Measurements from ENCODE around the gene RPL27A.

The RPL27A gene

DNA sequence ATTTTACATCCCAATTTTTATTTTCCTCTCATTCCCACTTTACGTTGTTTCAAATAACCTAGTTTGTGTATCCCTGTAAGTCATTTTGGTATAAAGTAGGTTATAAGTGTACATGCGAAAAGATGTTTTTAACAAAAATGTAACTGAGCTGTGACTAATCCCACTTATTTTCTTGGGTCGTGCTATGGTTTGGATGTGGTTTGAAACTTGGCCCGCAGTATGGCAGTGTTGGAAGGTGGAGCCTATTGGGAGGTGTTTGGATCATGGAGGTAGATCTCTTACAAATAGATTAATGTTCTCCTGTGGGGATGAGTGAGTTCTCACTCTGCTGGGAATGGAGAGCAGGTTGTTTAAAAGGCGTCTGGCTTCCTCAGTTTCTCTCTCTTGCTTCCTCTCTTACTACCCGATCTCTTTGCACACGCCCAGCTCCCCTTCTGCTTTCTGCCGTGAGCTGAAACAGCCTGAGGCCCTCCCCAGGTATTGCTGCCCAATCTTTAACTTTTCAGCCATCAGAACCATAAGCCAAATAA, 7.2 kb downstream of the RPL27A start:
- H3K4me3 ChIP-seq (ENCODE audit: control insufficient read depth, low read depth, low read length): no peak overlapping the region
- TF ChIP-seq, protein P1, sequence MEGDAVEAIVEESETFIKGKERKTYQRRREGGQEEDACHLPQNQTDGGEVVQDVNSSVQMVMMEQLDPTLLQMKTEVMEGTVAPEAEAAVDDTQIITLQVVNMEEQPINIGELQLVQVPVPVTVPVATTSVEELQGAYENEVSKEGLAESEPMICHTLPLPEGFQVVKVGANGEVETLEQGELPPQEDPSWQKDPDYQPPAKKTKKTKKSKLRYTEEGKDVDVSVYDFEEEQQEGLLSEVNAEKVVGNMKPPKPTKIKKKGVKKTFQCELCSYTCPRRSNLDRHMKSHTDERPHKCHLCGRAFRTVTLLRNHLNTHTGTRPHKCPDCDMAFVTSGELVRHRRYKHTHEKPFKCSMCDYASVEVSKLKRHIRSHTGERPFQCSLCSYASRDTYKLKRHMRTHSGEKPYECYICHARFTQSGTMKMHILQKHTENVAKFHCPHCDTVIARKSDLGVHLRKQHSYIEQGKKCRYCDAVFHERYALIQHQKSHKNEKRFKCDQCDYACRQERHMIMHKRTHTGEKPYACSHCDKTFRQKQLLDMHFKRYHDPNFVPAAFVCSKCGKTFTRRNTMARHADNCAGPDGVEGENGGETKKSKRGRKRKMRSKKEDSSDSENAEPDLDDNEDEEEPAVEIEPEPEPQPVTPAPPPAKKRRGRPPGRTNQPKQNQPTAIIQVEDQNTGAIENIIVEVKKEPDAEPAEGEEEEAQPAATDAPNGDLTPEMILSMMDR (IDR thresholded peaks at IDR 0.05; ENCODE audit: control insufficient read depth, insufficient read depth, low read depth, low read length, missing control alignments): no peak
- no peak for DNase-seq (ENCODE audit: low read depth)

DNA sequence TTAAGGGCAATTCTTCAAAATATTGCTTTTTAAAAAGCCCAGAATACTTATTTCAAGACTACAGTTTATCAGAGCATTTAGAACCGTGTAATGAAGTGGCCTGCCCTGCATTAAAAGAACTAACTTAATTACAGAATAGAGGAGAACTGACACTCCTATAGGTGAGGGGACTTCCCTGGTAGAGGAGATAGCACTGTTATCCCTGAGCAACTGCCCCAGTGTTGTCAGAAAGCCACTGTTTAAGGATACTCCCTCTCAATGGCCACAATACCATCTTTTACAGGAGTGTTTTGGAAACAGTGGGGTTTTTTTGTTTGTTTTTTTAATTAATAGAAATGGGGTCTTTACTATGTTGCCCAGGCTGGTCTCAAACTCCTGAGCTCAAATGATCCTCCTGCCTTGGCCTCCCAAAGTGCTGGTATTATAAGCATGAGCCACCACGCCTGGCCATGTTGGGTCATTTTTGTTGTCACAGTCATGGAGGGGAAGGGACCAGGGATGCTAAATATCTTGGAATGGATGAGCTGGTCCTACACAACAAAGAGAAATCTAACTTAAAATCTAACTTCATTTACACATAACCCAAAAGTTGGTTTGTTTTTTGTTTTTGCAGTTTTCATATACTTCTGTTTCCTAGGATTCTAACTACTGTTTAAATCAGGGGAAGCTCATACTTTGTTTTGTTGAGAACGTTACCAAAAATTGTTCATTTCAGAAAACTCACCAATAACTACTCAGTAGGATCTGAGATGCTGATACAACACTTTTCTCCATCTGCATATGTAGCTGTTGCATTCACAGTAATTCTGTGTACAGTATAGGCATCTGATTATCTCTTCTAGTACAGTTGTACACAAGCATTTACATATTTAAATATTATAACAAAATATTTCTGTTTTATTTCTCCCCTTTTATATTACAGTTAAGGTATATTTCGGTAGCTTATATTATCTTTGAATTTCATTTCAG, 8.1 kb downstream of the RPL27A start:
- no peak for DNase-seq (ENCODE audit: low read depth)
- no peak overlapping the region for H3K4me3 ChIP-seq (ENCODE audit: control insufficient read depth, low read depth, low read length)
- TF ChIP-seq, protein P1 (IDR thresholded peaks at IDR 0.05; ENCODE audit: control insufficient read depth, insufficient read depth, low read depth, low read length, missing control alignments): no peak

DNA sequence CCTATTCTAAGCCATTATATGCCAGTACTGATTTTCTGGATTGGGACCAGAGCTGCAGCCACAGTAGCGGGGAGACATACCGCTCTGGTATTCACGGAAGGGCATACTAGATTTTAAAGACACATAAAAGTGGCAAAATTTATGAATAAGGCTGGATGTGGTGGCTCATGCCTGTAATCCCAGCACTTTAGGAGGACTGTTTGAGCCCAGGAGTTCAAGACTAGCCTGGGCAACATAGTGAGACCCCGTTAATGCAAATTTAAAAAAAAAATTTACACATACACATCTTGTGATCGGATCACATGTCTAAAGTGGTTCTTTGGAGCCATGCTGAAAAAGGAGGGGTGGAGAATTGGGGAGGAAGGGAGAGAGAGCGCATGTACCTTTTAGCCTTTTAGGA, 9.0 kb downstream of the RPL27A start:
- TF ChIP-seq, protein P1 (IDR thresholded peaks at IDR 0.05; ENCODE audit: control insufficient read depth, insufficient read depth, low read depth, low read length, missing control alignments): no peak
- no peak overlapping the region for H3K4me3 ChIP-seq (ENCODE audit: control insufficient read depth, low read depth, low read length)
- DNase-seq (ENCODE audit: low read depth): no peak

DNA sequence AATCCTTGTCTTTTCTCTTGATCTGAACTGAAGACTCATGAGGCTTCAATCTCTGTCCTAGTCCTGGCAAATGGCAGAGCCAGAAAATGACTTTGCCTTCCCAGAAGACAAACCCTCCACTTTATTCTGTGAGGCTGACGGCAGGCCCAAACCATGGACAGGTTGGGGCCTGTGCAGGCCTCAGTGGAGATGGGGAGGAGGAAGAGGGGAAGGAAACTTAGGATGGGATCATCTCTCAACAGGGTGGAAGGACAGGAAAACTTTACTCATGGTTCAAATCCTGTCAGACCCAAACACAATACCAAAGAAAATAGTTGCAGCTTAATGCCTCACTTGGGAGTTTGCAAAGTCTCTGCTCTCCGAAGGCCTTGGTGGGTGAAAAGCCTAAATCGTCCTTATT, 9.8 kb downstream of the RPL27A start:
- DNase-seq (ENCODE audit: low read depth): no peak
- TF ChIP-seq, protein P1 (IDR thresholded peaks at IDR 0.05; ENCODE audit: control insufficient read depth, insufficient read depth, low read depth, low read length, missing control alignments): no peak
- H3K4me3 ChIP-seq (ENCODE audit: control insufficient read depth, low read depth, low read length): no peak overlapping the region

DNA sequence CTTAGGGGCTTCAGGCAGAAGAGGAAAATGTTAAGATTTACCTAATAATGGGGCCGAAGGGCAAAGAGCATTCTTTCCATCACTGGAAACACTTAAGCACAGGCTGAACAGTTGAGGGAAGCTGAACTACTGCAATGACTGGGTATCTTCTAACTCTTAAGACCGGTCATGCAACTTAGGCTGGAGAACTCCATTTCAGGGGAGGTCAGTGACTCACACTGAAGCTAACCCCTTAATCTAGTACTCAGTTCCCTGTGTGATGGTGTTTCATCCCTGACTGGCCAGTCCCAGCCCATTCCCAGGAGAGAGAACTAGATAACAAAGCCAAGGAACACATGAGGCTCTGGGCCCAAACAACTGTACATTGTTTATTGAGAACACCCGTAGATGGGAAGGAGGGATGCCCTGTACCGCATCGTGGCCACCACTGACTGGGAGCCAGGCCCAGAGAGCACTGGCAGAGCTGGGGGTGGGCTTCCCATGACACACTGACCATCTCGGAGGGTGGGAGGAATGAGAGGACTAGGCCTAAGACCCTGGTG, 10.5 kb downstream of the RPL27A start:
- H3K4me3 ChIP-seq (ENCODE audit: control insufficient read depth, low read depth, low read length): no peak overlapping the region
- TF ChIP-seq, protein P1 (IDR thresholded peaks at IDR 0.05; ENCODE audit: control insufficient read depth, insufficient read depth, low read depth, low read length, missing control alignments): no peak
- no peak for DNase-seq (ENCODE audit: low read depth)

DNA sequence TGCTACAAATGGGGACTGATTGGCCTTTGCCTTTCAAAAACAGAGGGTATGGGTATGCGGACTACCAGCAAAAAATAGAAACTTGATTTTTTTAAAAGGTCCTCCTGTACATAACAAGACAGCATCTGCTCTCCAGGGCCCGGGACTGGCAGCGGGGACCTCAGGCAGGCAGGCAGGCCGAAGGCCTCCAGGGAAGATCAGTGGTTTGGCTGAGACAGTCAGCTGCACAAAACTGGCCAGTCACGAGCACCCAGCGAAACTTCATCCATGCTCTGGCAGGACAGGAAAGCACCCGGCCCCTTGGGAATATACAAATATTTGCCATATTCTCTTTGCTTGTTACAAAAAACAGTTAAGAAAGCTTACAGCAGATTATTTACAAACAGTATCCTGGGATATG, 11.0 kb downstream of the RPL27A start:
- TF ChIP-seq, protein P1 (IDR thresholded peaks at IDR 0.05; ENCODE audit: control insufficient read depth, insufficient read depth, low read depth, low read length, missing control alignments): no peak
- DNase-seq (ENCODE audit: low read depth): no peak

More for the DNA sequence above, 11.0 kb downstream of the RPL27A start:
- no peak overlapping the region for H3K4me3 ChIP-seq (ENCODE audit: control insufficient read depth, low read depth, low read length)

Measured in AG09309 (cell line).